Measurements from ENCODE around the gene ZIC1.
A peak's percentile ranks its signal among the peaks of the same experiment; 100 is the strongest.

Gene ZIC1

DNA sequence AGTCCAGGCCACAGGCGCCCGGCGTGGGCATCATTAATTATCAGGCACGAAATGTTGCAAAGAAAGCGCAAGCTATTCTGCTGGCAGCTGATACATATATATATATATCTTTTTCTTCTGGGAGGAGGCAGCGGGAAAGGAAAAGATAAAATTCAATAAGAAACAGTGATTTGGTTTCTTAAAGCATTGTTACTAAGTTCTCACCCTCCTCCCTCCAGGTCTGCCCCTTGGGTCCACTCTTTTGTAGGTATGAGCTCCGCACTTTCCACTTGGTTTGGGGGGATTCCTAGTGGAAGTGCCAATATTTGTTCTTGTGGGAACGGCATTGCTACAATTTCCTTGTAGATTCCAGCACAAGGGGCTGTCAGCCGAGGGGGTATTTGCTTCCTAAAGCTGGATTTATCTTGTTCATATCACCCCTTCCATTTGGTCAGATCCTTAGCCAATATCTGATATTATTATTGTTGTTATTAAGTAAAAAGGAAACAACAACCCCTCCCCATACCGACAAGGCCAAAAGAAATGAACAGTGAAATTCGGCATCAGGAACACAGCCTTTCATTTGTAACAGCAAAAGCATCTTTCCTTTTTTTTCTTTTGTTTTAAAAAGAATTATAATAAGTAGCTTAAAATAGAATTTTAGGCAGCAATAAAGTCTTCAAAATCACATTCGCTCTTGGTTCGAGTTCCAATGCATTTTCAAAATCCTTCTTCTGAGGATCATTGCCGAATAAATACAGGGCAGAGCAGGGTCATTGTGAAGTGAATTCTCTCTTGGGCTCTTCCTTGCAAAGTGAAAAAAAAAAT, 15.6 kb downstream of the ZIC1 start:
- Histone ChIP-seq H4K91ac (ENCODE audit: low read depth, low read length, poor library complexity) (no peak overlapping the region), H2BK120ac (ENCODE audit: low read depth, low read length) (no peak overlapping the region), H3K9me3 (replicated peaks in 1 of 2; ENCODE audit: control insufficient read depth in 2 of 2, insufficient read depth in 1 of 2, low read depth in 1 of 2, low read length in 2 of 2) (peaks cover 0 to 8% of the 10 kb centered on the region in 2 donors), H3K4ac (ENCODE audit: low read length) (no peak overlapping the region), H4K8ac (ENCODE audit: low read depth, low read length) (no peak overlapping the region), H3K9ac (ENCODE audit: low read depth, low read length, poor library complexity) (no peak overlapping the region), H3K4me2 (ENCODE audit: insufficient read depth, low read length, poor library complexity, severe bottlenecking) (peak overlapping the region; percentile 70), H3K79me1 (ENCODE audit: low read depth, low read length) (no peaks in the 10 kb centered on the region), H3K14ac (ENCODE audit: low read length) (no peak overlapping the region), H3K36me3 (replicated peaks in 1 of 2; ENCODE audit: control insufficient read depth in 2 of 2, insufficient read depth in 2 of 2, low read length in 2 of 2) (no peaks in the 10 kb centered on the region), H2AK5ac (ENCODE audit: low read depth, low read length) (no peak overlapping the region), H2BK12ac (ENCODE audit: low read length) (no peak overlapping the region), H3K4me1 (ENCODE audit: control insufficient read depth in 2 of 2, insufficient read depth in 1 of 2, low read depth in 1 of 2, low read length in 2 of 2) (peaks cover 0 to 7% of the 10 kb centered on the region in 2 donors), H3K18ac (ENCODE audit: low read length) (peak overlapping the region; percentile 30), H2BK5ac (ENCODE audit: low read length) (no peak overlapping the region), H3K27me3 (ENCODE audit: control insufficient read depth in 3 of 3, insufficient read depth in 3 of 3, low read depth in 1 of 3, low read length in 3 of 3) (peaks cover 4 to 53% (median 19%) of the 10 kb centered on the region in 3 experiments), H3K4me3 (ENCODE audit: low read length in 2 of 2) (peak overlapping the region in 1 of 2 donors; percentile 63), H3K23ac (ENCODE audit: low read depth, low read length, poor library complexity) (no peak overlapping the region), H2AFZ (ENCODE audit: low read length) (no peak overlapping the region), H2BK15ac (ENCODE audit: low read length) (no peak overlapping the region), H3K27ac (replicated peaks; ENCODE audit: low read length) (no peak overlapping the region)
- WGBS, 2 donors (ENCODE audit: extremely low coverage in 2 of 2, insufficient read length in 2 of 2, insufficient replicate concordance in 1 of 2): no CpG with 5 or more reads among the region's 14 CpGs
- no peak for DNase-seq (ENCODE audit: low spot score)

DNA sequence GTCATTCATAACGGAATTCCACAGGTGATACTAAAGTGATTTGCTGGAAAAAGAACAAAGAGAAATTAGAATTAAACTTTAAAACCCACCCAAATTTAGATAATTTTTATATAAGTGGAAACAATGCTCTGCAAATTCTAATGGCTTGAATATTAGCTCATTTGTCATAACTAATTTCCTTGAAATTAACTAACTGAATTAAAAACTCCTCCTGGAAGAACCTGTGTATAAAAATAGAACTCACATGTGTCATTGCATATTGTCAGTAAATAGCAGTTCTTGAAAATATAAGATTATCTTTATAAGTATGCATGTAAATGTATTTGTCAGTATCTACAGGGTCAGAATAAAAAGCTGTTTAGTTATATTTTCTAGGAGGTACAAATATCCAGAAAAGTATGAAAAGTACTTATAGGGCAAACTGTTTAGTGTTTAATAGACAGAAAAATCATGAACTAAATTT, 16.3 kb downstream of the ZIC1 start:
- no CpG with 5 or more reads among the region's 1 CpG for WGBS, 2 donors (ENCODE audit: extremely low coverage in 2 of 2, insufficient read length in 2 of 2, insufficient replicate concordance in 1 of 2)
- H3K18ac ChIP-seq (ENCODE audit: low read length): no peak overlapping the region

DNA sequence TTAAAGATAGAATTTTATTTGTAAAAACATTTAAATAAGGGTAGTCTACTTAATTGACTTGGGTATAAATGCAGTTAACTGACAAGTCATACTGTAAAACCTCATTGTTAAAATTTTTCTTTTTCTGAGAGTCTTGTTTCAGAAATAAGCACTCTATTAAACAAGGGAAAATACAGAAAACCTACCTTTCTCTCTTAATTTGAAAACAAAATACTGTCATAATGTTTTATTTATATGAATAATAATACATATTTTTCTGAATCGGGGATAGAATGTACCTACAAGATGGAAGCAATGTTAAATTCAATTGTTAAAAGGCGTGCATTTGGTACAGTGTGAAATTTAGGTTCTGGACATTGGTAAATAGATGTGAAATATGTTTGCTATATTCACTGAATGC, 17.8 kb downstream of the ZIC1 start:
- Histone ChIP-seq H2BK5ac (ENCODE audit: low read length) (no peak overlapping the region), H2BK15ac (ENCODE audit: low read length) (no peak overlapping the region), H3K79me1 (ENCODE audit: low read depth, low read length) (no peaks in the 10 kb centered on the region), H3K9me3 (replicated peaks in 1 of 2; ENCODE audit: control insufficient read depth in 2 of 2, insufficient read depth in 1 of 2, low read depth in 1 of 2, low read length in 2 of 2) (peaks cover 0 to 4% of the 10 kb centered on the region in 2 donors), H3K14ac (ENCODE audit: low read length) (no peak overlapping the region), H2BK120ac (ENCODE audit: low read depth, low read length) (no peak overlapping the region), H3K27ac (replicated peaks; ENCODE audit: low read length) (no peak overlapping the region), H2AK5ac (ENCODE audit: low read depth, low read length) (no peak overlapping the region), H3K4me3 (ENCODE audit: low read length in 2 of 2) (no peak overlapping the region), H4K8ac (ENCODE audit: low read depth, low read length) (no peak overlapping the region), H4K91ac (ENCODE audit: low read depth, low read length, poor library complexity) (no peak overlapping the region), H3K4me1 (ENCODE audit: control insufficient read depth in 2 of 2, insufficient read depth in 1 of 2, low read depth in 1 of 2, low read length in 2 of 2) (peaks cover 0 to 6% of the 10 kb centered on the region in 2 donors), H3K4me2 (ENCODE audit: insufficient read depth, low read length, poor library complexity, severe bottlenecking) (no peak overlapping the region), H2BK12ac (ENCODE audit: low read length) (no peak overlapping the region), H3K4ac (ENCODE audit: low read length) (no peak overlapping the region), H3K18ac (ENCODE audit: low read length) (no peak overlapping the region), H2AFZ (ENCODE audit: low read length) (no peak overlapping the region), H3K36me3 (replicated peaks in 1 of 2; ENCODE audit: control insufficient read depth in 2 of 2, insufficient read depth in 2 of 2, low read length in 2 of 2) (no peaks in the 10 kb centered on the region), H3K23ac (ENCODE audit: low read depth, low read length, poor library complexity) (no peak overlapping the region), H3K27me3 (ENCODE audit: control insufficient read depth in 3 of 3, insufficient read depth in 3 of 3, low read depth in 1 of 3, low read length in 3 of 3) (peaks cover 0 to 31% (median 19%) of the 10 kb centered on the region in 3 experiments), H3K9ac (ENCODE audit: low read depth, low read length, poor library complexity) (no peak overlapping the region)
- no CpG with 5 or more reads among the region's 2 CpGs for WGBS, 2 donors (ENCODE audit: extremely low coverage in 2 of 2, insufficient read length in 2 of 2, insufficient replicate concordance in 1 of 2)
- no peak for DNase-seq (ENCODE audit: low spot score)

More for the DNA sequence above, 16.3 kb downstream of the ZIC1 start:
- Histone ChIP-seq H2BK12ac (ENCODE audit: low read length) (no peak overlapping the region), H3K79me1 (ENCODE audit: low read depth, low read length) (no peaks in the 10 kb centered on the region), H3K4me3 (ENCODE audit: low read length in 2 of 2) (no peak overlapping the region), H3K36me3 (replicated peaks in 1 of 2; ENCODE audit: control insufficient read depth in 2 of 2, insufficient read depth in 2 of 2, low read length in 2 of 2) (no peaks in the 10 kb centered on the region), H3K4ac (ENCODE audit: low read length) (no peak overlapping the region), H3K9ac (ENCODE audit: low read depth, low read length, poor library complexity) (no peak overlapping the region), H3K27me3 (ENCODE audit: control insufficient read depth in 3 of 3, insufficient read depth in 3 of 3, low read depth in 1 of 3, low read length in 3 of 3) (peaks cover 2 to 47% (median 19%) of the 10 kb centered on the region in 3 experiments), H2BK120ac (ENCODE audit: low read depth, low read length) (no peak overlapping the region), H2BK5ac (ENCODE audit: low read length) (no peak overlapping the region), H2AFZ (ENCODE audit: low read length) (no peak overlapping the region), H2AK5ac (ENCODE audit: low read depth, low read length) (no peak overlapping the region), H2BK15ac (ENCODE audit: low read length) (no peak overlapping the region), H3K4me1 (ENCODE audit: control insufficient read depth in 2 of 2, insufficient read depth in 1 of 2, low read depth in 1 of 2, low read length in 2 of 2) (peaks cover 0 to 7% of the 10 kb centered on the region in 2 donors), H4K8ac (ENCODE audit: low read depth, low read length) (no peak overlapping the region), H4K91ac (ENCODE audit: low read depth, low read length, poor library complexity) (no peak overlapping the region), H3K23ac (ENCODE audit: low read depth, low read length, poor library complexity) (no peak overlapping the region), H3K9me3 (replicated peaks in 1 of 2; ENCODE audit: control insufficient read depth in 2 of 2, insufficient read depth in 1 of 2, low read depth in 1 of 2, low read length in 2 of 2) (peaks cover 0 to 8% of the 10 kb centered on the region in 2 donors), H3K14ac (ENCODE audit: low read length) (no peak overlapping the region), H3K27ac (replicated peaks; ENCODE audit: low read length) (no peak overlapping the region), H3K4me2 (ENCODE audit: insufficient read depth, low read length, poor library complexity, severe bottlenecking) (no peak overlapping the region)
- DNase-seq (ENCODE audit: low spot score): no peak

DNA sequence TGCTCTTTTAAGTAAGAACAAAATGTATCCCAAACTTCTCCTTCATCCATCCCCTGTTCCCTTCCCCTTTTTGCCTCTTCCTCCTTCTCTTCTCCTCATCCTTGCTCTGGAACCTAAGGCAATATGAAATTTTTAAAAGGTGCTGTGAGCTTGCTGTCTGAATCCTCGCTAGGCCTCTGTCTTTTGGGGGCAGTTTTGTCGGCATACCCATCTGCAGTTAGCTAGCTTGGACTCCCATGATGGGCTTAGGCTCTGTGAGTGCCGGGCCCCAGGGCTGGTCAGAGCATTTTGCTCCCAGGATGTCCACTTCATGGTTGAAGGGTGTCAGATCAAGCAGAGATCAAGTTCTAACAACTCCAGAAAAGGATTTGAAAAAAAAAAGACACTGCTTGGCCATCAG, 18.6 kb downstream of the ZIC1 start:
- H4K91ac ChIP-seq (ENCODE audit: low read depth, low read length, poor library complexity): no peak overlapping the region
- H3K27ac ChIP-seq (replicated peaks; ENCODE audit: low read length): no peak overlapping the region
- no peaks in the 10 kb centered on the region for H3K36me3 ChIP-seq (replicated peaks in 1 of 2; ENCODE audit: control insufficient read depth in 2 of 2, insufficient read depth in 2 of 2, low read length in 2 of 2)
- H3K23ac ChIP-seq (ENCODE audit: low read depth, low read length, poor library complexity): no peak overlapping the region
- H2BK12ac ChIP-seq (ENCODE audit: low read length): no peak overlapping the region
- peak overlapping the region; percentile 12 for H2AFZ ChIP-seq (ENCODE audit: low read length)
- H2AK5ac ChIP-seq (ENCODE audit: low read depth, low read length): no peak overlapping the region
- no peak overlapping the region for H3K4me2 ChIP-seq (ENCODE audit: insufficient read depth, low read length, poor library complexity, severe bottlenecking)
- H2BK5ac ChIP-seq (ENCODE audit: low read length): no peak overlapping the region
- no peak overlapping the region for H2BK120ac ChIP-seq (ENCODE audit: low read depth, low read length)
- H3K4me1 ChIP-seq (ENCODE audit: control insufficient read depth in 2 of 2, insufficient read depth in 1 of 2, low read depth in 1 of 2, low read length in 2 of 2): peaks cover 0 to 2% of the 10 kb centered on the region in 2 donors
- DNase-seq (ENCODE audit: low spot score): no peak
- H3K18ac ChIP-seq (ENCODE audit: low read length): no peak overlapping the region
- H3K4me3 ChIP-seq (ENCODE audit: low read length in 2 of 2): no peak overlapping the region
- no peak overlapping the region for H2BK15ac ChIP-seq (ENCODE audit: low read length)
- H3K4ac ChIP-seq (ENCODE audit: low read length): no peak overlapping the region
- peaks cover 0 to 24% (median 13%) of the 10 kb centered on the region in 3 experiments for H3K27me3 ChIP-seq (ENCODE audit: control insufficient read depth in 3 of 3, insufficient read depth in 3 of 3, low read depth in 1 of 3, low read length in 3 of 3)
- H3K9me3 ChIP-seq (replicated peaks in 1 of 2; ENCODE audit: control insufficient read depth in 2 of 2, insufficient read depth in 1 of 2, low read depth in 1 of 2, low read length in 2 of 2): peaks cover 0 to 4% of the 10 kb centered on the region in 2 donors
- H3K9ac ChIP-seq (ENCODE audit: low read depth, low read length, poor library complexity): no peak overlapping the region
- WGBS, 2 donors (ENCODE audit: extremely low coverage in 2 of 2, insufficient read length in 2 of 2, insufficient replicate concordance in 1 of 2): no CpG with 5 or more reads among the region's 3 CpGs
- H3K14ac ChIP-seq (ENCODE audit: low read length): no peak overlapping the region
- H3K79me1 ChIP-seq (ENCODE audit: low read depth, low read length): no peaks in the 10 kb centered on the region
- H4K8ac ChIP-seq (ENCODE audit: low read depth, low read length): no peak overlapping the region
